Measurements from ENCODE around the gene GRXCR1. TPM values are rescaled to one million over a fixed set of nuclear protein-coding genes. Genes with fewer than 3 reads are reported as not detected.

The GRXCR1 gene
- total RNA-seq, 1 donor from 2014 or later, result not detected

GRCh38 chr4:42891644-42892043 lies 869 bp upstream of the GRXCR1 start:
- DNase-seq (ENCODE audit: low spot score), result no peak
- no peaks in the 10 kb centered on the region for H3K9me3 Mint-ChIP-seq (ENCODE audit: unreplicated experiment)
- no peaks in the 10 kb centered on the region for H3K36me3 Mint-ChIP-seq (ENCODE audit: low read depth, unreplicated experiment)
- TF ChIP-seq CTCF (IDR thresholded peaks at IDR 0.05; ENCODE audit: unreplicated experiment), result no peak
- H3K4me1 Mint-ChIP-seq (ENCODE audit: unreplicated experiment), result no peaks in the 10 kb centered on the region
- no peak overlapping the region for H3K4me3 Mint-ChIP-seq (ENCODE audit: unreplicated experiment)
- H3K27ac Mint-ChIP-seq (ENCODE audit: unreplicated experiment), result no peak overlapping the region
- H3K27me3 Mint-ChIP-seq (ENCODE audit: unreplicated experiment), result no peaks in the 10 kb centered on the region

DNA sequence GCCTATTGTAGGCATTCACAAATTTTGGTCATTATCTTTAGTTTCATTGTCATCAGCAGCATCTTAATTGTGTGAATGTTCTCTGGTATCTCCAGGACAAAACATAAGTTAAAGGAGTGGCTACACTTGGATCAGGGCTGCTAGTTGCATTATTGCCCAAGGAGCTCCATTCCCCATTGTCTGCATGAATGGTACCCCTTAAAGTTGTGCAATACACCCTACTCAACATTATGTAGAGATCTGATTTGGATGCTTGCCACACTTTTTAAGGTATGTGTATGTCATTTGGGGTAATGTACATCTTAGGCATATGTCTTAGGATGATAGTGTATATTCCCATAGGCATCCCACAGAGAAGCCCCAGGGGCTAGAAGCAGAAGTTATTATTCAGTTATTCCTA lies 2.9 kb downstream of the GRXCR1 start:
- Mint-ChIP-seq H3K27me3 (ENCODE audit: unreplicated experiment) (no peaks in the 10 kb centered on the region), H3K4me1 (ENCODE audit: unreplicated experiment) (no peaks in the 10 kb centered on the region), H3K4me3 (ENCODE audit: unreplicated experiment) (no peak overlapping the region), H3K9me3 (ENCODE audit: unreplicated experiment) (no peaks in the 10 kb centered on the region), H3K27ac (ENCODE audit: unreplicated experiment) (no peak overlapping the region), H3K36me3 (ENCODE audit: low read depth, unreplicated experiment) (no peaks in the 10 kb centered on the region)
- no peak for TF ChIP-seq CTCF (IDR thresholded peaks at IDR 0.05; ENCODE audit: unreplicated experiment)
- DNase-seq (ENCODE audit: low spot score), result no peak

- no peak for TF ChIP-seq CTCF (IDR thresholded peaks at IDR 0.05; ENCODE audit: unreplicated experiment)
- no peaks in the 10 kb centered on the region for H3K36me3 Mint-ChIP-seq (ENCODE audit: low read depth, unreplicated experiment)
- H3K27ac Mint-ChIP-seq (ENCODE audit: unreplicated experiment), result no peak overlapping the region
- H3K4me1 Mint-ChIP-seq (ENCODE audit: unreplicated experiment), result no peaks in the 10 kb centered on the region
- no peaks in the 10 kb centered on the region for H3K9me3 Mint-ChIP-seq (ENCODE audit: unreplicated experiment)
- no peak overlapping the region for H3K4me3 Mint-ChIP-seq (ENCODE audit: unreplicated experiment)
- no peak for DNase-seq (ENCODE audit: low spot score)
- H3K27me3 Mint-ChIP-seq (ENCODE audit: unreplicated experiment), result no peaks in the 10 kb centered on the region
Measured at GRCh38 chr4:42904986-42905385, 12.5 kb downstream of the GRXCR1 start.

DNA sequence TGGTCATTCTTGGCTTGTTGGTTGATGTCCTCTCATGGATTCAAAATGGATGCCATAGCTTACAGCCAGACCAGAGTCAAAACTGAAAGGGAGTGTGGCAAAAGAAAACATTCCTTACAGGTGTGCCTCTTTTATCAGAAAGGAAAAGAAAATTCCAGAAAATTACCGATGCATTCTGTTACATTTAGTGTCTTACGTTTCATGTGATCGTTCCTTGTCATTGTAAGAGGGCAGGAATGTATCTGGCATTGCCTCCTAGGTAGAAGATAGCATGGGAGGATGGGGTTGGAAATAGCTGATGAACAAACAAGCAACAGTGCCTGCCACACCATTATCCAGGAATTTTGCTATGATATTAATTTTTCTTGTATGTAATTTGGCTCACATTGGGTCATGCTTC lies 13.1 kb downstream of the GRXCR1 start:
- no peaks in the 10 kb centered on the region for H3K36me3 Mint-ChIP-seq (ENCODE audit: low read depth, unreplicated experiment)
- H3K27me3 Mint-ChIP-seq (ENCODE audit: unreplicated experiment), result no peaks in the 10 kb centered on the region
- H3K4me1 Mint-ChIP-seq (ENCODE audit: unreplicated experiment), result no peaks in the 10 kb centered on the region
- no peak overlapping the region for H3K27ac Mint-ChIP-seq (ENCODE audit: unreplicated experiment)
- H3K9me3 Mint-ChIP-seq (ENCODE audit: unreplicated experiment), result no peaks in the 10 kb centered on the region
- no peak overlapping the region for H3K4me3 Mint-ChIP-seq (ENCODE audit: unreplicated experiment)
- no peak for DNase-seq (ENCODE audit: low spot score)
- no peak for TF ChIP-seq CTCF (IDR thresholded peaks at IDR 0.05; ENCODE audit: unreplicated experiment)

- Mint-ChIP-seq H3K4me3 (ENCODE audit: unreplicated experiment) (no peak overlapping the region), H3K4me1 (ENCODE audit: unreplicated experiment) (no peaks in the 10 kb centered on the region), H3K36me3 (ENCODE audit: low read depth, unreplicated experiment) (no peaks in the 10 kb centered on the region), H3K27ac (ENCODE audit: unreplicated experiment) (no peak overlapping the region), H3K9me3 (ENCODE audit: unreplicated experiment) (no peaks in the 10 kb centered on the region), H3K27me3 (ENCODE audit: unreplicated experiment) (no peaks in the 10 kb centered on the region)
- no peak for DNase-seq (ENCODE audit: low spot score)
- TF ChIP-seq CTCF (IDR thresholded peaks at IDR 0.05; ENCODE audit: unreplicated experiment), result no peak
Measured at GRCh38 chr4:42906341-42906740, 13.8 kb downstream of the GRXCR1 start.
